Measurements from ENCODE around the gene ZSCAN12. TPM values are rescaled to one million over a fixed set of nuclear protein-coding genes. Genes with fewer than 3 reads are reported as not detected.

ZSCAN12 gene
- total RNA-seq, 1 donor from 2014 or later = 14.0 TPM

DNA sequence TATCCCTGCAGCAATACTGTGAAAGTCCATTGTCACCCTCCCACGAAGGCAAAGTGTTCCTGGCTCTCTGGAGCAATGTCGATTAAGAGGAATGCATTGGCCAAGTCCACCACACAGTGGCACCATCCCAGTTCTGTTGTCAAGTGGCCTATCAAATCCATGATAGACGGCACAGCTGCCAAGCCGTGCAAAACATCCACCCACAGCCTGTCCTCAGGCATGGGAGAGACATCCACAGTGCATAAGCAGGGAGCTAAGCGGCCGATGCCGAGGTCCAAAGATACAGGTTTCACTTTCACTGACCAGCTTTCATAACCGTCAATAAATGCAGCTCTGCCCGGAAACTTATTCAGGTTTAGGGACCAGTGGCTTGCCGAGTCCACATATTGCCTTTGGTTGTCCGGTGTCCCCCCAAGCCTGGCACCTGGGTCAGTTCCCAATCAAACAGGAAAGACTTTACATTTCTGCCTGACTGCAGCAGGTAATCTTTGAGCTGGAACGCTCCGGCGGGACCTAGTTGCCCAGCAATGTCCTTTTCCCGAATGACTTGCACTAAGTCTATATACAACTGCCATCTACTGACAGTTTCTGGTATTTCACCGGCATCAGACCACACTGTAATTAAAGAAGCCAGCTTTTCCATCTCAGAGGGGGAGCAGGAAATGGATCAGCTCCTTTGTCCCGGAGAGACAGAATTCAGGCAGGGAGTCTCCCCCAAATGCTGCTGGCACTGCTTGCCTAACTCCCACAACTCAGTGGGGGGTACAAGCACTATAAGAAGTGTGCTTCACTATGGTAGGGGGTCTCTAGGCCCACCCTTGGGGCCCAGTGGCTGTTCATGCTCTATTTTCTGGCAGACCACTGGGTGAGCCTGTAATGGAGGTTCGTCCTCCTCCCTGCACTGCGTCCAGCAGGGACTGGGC is 43.5 kb downstream of the ZSCAN12 start:
- Mint-ChIP-seq H3K4me3 (peak overlapping the region; percentile 78), H3K4me1 (peaks cover 18% of the 10 kb centered on the region), H3K9me3 (no peaks in the 10 kb centered on the region), H3K36me3 (no peaks in the 10 kb centered on the region), H3K27me3 (ENCODE audit: low read depth) (no peaks in the 10 kb centered on the region), H3K27ac (peak overlapping the region; percentile 94)
- TF ChIP-seq, protein P1, sequence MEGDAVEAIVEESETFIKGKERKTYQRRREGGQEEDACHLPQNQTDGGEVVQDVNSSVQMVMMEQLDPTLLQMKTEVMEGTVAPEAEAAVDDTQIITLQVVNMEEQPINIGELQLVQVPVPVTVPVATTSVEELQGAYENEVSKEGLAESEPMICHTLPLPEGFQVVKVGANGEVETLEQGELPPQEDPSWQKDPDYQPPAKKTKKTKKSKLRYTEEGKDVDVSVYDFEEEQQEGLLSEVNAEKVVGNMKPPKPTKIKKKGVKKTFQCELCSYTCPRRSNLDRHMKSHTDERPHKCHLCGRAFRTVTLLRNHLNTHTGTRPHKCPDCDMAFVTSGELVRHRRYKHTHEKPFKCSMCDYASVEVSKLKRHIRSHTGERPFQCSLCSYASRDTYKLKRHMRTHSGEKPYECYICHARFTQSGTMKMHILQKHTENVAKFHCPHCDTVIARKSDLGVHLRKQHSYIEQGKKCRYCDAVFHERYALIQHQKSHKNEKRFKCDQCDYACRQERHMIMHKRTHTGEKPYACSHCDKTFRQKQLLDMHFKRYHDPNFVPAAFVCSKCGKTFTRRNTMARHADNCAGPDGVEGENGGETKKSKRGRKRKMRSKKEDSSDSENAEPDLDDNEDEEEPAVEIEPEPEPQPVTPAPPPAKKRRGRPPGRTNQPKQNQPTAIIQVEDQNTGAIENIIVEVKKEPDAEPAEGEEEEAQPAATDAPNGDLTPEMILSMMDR (IDR thresholded peaks at IDR 0.05; ENCODE audit: unreplicated experiment) = peak; percentile 88
- DNase-seq (ENCODE audit: low spot score in 2 of 2, unreplicated experiment in 2 of 2) = peak; percentile 43 to 74

DNA sequence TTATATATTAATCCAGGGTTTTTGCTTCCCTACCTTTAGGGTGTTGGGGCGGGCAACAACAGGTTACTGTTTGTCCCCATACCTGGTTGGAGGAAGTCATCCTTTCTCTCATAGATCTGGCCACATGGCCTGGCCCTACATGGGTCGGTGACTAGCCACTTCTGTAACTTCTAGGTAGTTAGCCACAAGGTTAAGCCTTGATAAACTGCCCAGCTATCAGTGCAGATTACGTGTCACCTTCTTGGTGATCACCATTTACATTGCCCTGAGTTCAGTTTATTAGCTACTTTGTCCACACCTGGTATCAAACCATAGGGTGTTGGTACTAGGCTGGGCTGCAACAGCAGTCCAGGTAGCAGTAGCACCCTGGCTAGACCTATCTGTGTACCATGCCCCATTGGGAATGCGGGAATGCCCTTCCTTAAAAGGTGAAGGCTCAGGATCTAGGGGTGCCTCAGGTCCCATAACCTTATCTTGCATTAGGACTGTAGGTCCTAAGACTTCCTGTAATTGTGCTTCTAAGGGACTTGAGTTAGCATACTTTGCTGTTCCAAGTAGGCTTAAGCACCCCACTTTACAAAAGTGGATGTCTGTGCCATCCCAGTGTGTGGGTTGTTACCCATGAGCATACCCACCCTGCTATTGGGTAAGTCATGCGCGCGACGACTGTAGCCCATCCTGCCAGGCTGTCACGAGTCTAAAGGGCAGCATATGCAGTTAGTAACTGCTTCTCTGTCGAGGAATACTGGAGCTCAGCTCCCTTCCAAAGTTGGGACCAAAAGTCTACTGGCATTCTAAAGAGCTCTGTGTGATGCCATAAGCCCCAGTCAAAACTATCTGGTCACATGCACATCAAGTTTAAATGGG is 44.6 kb downstream of the ZSCAN12 start:
- peak overlapping the region; percentile 94 for H3K27ac Mint-ChIP-seq
- H3K36me3 Mint-ChIP-seq = no peaks in the 10 kb centered on the region

DNA sequence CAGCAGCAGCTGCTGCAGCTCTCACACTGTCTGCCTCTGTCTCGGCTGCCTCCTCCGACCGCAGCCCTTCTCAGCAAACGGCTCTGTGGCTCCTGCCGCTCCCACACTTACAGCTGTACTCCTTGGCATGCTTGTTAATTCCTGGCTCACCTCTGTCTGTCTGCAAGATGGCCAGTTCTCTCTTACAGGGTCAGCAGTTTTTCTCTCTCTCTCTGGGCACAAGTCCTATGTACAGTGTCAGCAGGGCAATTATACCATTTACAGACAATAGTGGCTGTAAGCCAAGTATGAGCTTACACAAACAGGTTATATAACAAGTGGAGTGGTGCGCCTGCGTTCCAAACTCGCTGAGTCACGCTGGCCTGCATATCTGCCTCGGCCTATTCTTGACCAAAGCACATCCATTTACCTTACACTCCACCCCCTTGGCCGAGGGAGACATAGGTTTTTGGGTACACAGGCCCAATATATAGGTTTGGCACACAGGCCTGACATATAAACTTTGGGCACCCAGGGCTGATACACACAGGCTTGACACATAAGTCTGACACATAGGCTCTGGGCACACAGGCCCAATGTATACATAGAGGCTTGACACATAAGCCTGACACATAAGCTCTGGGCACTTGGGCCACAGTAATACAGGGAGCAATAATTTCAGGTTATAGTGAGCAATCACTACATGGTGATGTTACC is 45.4 kb downstream of the ZSCAN12 start:
- Mint-ChIP-seq H3K36me3 (no peaks in the 10 kb centered on the region), H3K9me3 (no peaks in the 10 kb centered on the region), H3K4me1 (peaks cover 33% of the 10 kb centered on the region), H3K27me3 (ENCODE audit: low read depth) (no peaks in the 10 kb centered on the region), H3K4me3 (no peak overlapping the region), H3K27ac (no peak overlapping the region)
- TF ChIP-seq, protein P1 (IDR thresholded peaks at IDR 0.05; ENCODE audit: unreplicated experiment) = no peak
- DNase-seq (ENCODE audit: low spot score in 2 of 2, unreplicated experiment in 2 of 2) = no peak

More for the DNA sequence above, 44.6 kb downstream of the ZSCAN12 start:
- no peak for DNase-seq (ENCODE audit: low spot score in 2 of 2, unreplicated experiment in 2 of 2)
- Mint-ChIP-seq H3K9me3 (no peaks in the 10 kb centered on the region), H3K27me3 (ENCODE audit: low read depth) (no peaks in the 10 kb centered on the region), H3K4me1 (peaks cover 28% of the 10 kb centered on the region), H3K4me3 (peak overlapping the region; percentile 78)
- TF ChIP-seq, protein P1 (IDR thresholded peaks at IDR 0.05; ENCODE audit: unreplicated experiment) = no peak

DNA sequence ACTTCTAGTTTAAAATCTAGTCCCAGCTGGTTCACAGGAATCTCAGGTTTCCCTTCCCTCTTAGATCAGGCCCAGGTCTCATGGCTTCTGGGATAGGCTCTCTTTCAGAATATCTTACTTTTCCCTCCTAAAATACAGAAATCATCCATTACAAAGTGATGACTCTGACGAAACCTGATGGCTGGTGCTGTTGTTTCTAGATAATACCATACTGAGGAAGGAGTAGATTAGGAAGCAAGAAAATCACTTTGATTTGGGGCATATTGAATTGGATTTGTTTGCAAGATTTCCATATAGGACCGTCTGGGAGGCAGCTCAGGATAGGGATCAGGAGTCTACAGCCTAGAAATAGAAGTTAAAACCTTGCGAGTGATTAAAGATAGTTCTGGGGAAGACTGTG is 46.2 kb downstream of the ZSCAN12 start:
- TF ChIP-seq, protein P1 (IDR thresholded peaks at IDR 0.05; ENCODE audit: unreplicated experiment) = no peak
- H3K4me1 Mint-ChIP-seq = peaks cover 33% of the 10 kb centered on the region
- H3K9me3 Mint-ChIP-seq = no peaks in the 10 kb centered on the region
- DNase-seq (ENCODE audit: low spot score in 2 of 2, unreplicated experiment in 2 of 2) = no peak
- H3K4me3 Mint-ChIP-seq = no peak overlapping the region
- no peak overlapping the region for H3K27ac Mint-ChIP-seq
- no peaks in the 10 kb centered on the region for H3K36me3 Mint-ChIP-seq
- H3K27me3 Mint-ChIP-seq (ENCODE audit: low read depth) = peaks cover under 1% of the 10 kb centered on the region

DNA sequence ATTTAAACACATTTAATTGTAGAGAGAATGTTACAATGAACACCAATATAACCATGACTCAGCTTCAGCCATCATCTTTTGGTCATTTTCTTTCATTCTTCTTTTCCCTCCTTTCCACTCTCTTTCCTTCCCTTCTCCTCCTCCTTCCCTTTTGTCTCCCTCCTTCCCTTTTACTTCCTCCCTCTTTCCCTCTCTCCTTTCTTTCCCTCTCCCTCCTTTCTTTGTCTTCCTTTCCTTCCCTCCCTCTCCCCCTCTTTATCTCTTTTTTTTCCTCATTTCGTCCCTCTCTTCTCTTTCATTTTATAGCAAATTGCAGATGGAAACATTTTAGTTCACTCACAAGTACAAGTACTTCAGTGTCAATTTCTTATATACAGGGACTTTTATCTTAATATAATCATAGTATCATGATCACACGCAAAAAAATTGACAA is 48.0 kb downstream of the ZSCAN12 start:
- TF ChIP-seq, protein P1 (IDR thresholded peaks at IDR 0.05; ENCODE audit: unreplicated experiment) = no peak
- peak overlapping the region; percentile 90 for H3K4me3 Mint-ChIP-seq
- peaks cover 11% of the 10 kb centered on the region for H3K27me3 Mint-ChIP-seq (ENCODE audit: low read depth)
- H3K4me1 Mint-ChIP-seq = peaks cover 33% of the 10 kb centered on the region
- H3K36me3 Mint-ChIP-seq = no peaks in the 10 kb centered on the region
- peak overlapping the region; percentile 76 for H3K27ac Mint-ChIP-seq
- no peaks in the 10 kb centered on the region for H3K9me3 Mint-ChIP-seq
- DNase-seq (ENCODE audit: low spot score in 2 of 2, unreplicated experiment in 2 of 2) = no peak
